Neural progenitor cell (in vitro differentiated cells): Measurements from ENCODE around the gene GALR1.
"Not testable (repeated sequence)": the region's sequence is repeated elsewhere in the genome, so short reads cannot be mapped to it uniquely, and the experiment has no call there.

Source experiments
- EZH2 ChIP-seq: fragments of 200-600 bp; sonication (generic); IDR thresholded peaks from 2 replicates; pipeline ENCODE4 v1.6.1; 2017; ENCODE audit warnings: antibody characterized with exemption, mild to moderate bottlenecking, moderate library complexity
- TF ChIP-seq, protein P1 (sequence below): fragments of 200-600 bp; sonication (generic); IDR thresholded peaks from 2 replicates; pipeline ENCODE4 v1.5.1; 2017; ENCODE audit warnings: antibody characterized with exemption, mild to moderate bottlenecking

- TF ChIP-seq, protein P1, sequence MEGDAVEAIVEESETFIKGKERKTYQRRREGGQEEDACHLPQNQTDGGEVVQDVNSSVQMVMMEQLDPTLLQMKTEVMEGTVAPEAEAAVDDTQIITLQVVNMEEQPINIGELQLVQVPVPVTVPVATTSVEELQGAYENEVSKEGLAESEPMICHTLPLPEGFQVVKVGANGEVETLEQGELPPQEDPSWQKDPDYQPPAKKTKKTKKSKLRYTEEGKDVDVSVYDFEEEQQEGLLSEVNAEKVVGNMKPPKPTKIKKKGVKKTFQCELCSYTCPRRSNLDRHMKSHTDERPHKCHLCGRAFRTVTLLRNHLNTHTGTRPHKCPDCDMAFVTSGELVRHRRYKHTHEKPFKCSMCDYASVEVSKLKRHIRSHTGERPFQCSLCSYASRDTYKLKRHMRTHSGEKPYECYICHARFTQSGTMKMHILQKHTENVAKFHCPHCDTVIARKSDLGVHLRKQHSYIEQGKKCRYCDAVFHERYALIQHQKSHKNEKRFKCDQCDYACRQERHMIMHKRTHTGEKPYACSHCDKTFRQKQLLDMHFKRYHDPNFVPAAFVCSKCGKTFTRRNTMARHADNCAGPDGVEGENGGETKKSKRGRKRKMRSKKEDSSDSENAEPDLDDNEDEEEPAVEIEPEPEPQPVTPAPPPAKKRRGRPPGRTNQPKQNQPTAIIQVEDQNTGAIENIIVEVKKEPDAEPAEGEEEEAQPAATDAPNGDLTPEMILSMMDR = not testable (repeated sequence)
- not testable (repeated sequence) for TF ChIP-seq EZH2
Observed at GRCh38 chr18:77239285-77239684, 10.4 kb upstream of the GALR1 start.
